K562 (cell line): Measurements from ENCODE around the gene LRCOL1. TPM values are rescaled to one million over a fixed set of nuclear protein-coding genes. Genes with fewer than 3 reads are reported as not detected.

Source experiments
- CAMTA2 ChIP-seq: fragments of 250-450 bp; sonication (Bioruptor Pico); conservative IDR thresholded peaks from 2 replicates; pipeline ENCODE4 v1.5.1; 2022
- CHD4 ChIP-seq: fragments of 200-600 bp; sonication (generic); IDR thresholded peaks from 3 replicates; pipeline ENCODE4 v1.6.1; 2012; ENCODE audit warnings: low read depth, mild to moderate bottlenecking, mixed read lengths, low read length, inconsistent platforms; ENCODE audit not compliant: insufficient read depth, insufficient replicate concordance, poor library complexity, severe bottlenecking
- CHD7 ChIP-seq: fragments of 200-600 bp; sonication (generic); IDR thresholded peaks from one replicate; pipeline ENCODE4 v1.6.1; 2012; ENCODE audit warnings: mild to moderate bottlenecking, low read depth, low read length, inconsistent platforms
- JUND ChIP-seq, 2 experiments: IDR thresholded peaks; 2 replicates in 1 of 2; 3 replicates in 1 of 2; pipeline ENCODE4 v1.6.1; 2011; ENCODE audit warnings: borderline replicate concordance in 2 of 2, low read depth in 2 of 2, low read length in 2 of 2, improper control_type of control experiment in 1 of 2, missing biosample characterization in 1 of 2, missing genetic modification characterization in 1 of 2, missing genetic modification reagents in 1 of 2
- L3MBTL2 ChIP-seq: fragments of 450-650 bp; IDR thresholded peaks from 2 replicates; pipeline ENCODE4 v1.6.1; 2016; ENCODE audit warnings: mild to moderate bottlenecking, moderate library complexity
- NBN ChIP-seq: fragments of 450-650 bp; IDR thresholded peaks from 2 replicates; pipeline ENCODE4 v1.6.1; 2016; ENCODE audit warnings: low read depth, mild to moderate bottlenecking
- NR2C2 ChIP-seq, 2 experiments: fragments of 200-800 bp in 1 of 2; sonication (Bioruptor generic) in 1 of 2; sonication (generic) in 1 of 2; formaldehyde crosslinking in 1 of 2; IDR thresholded peaks; 2 replicates each; pipeline versions ENCODE4 v1.6.1 to v1.8.0; 2016 to 2022; ENCODE audit warnings: mild to moderate bottlenecking in 1 of 2, missing compliant biosample characterization in 1 of 2, missing genetic modification characterization in 1 of 2, missing genetic modification reagents in 1 of 2
- NR4A1 ChIP-seq, 2 experiments: fragments of 250-450 bp in 1 of 2; fragments of 450-650 bp in 1 of 2; sonication (Bioruptor Pico) in 1 of 2; IDR thresholded peaks; 2 replicates each; pipeline versions ENCODE4 v1.4.0 to v1.6.1; 2016 to 2020; ENCODE audit warnings: mild to moderate bottlenecking in 2 of 2, missing compliant biosample characterization in 1 of 2, missing genetic modification characterization in 1 of 2, moderate library complexity in 1 of 2
- PYGO2 ChIP-seq: fragments of 450-650 bp; IDR thresholded peaks from 2 replicates; pipeline ENCODE4 v1.6.1; 2016; ENCODE audit warnings: mild to moderate bottlenecking, missing genetic modification characterization, moderate library complexity, missing compliant biosample characterization
- ZNF24 ChIP-seq: fragments of 450-650 bp; IDR thresholded peaks from 2 replicates; pipeline ENCODE4 v1.6.1; 2016
- polyA plus RNA-seq, 8 experiments: library from polyadenylated mRNA; depleted of rRNA in 4 of 8; stranded (reverse) in 5 of 8; unstranded in 3 of 8; fragments of >200 nt; fragmentation: Nextera tagmentation in 2 of 8; fragmentation: Illumina TruSeq in 1 of 8; extraction: Ambion mirVana in 2 of 8; extraction: Trizol in 1 of 8; gene quantifications; 2 replicates each; pipeline versions ENCODE4 v1.2.1 to v1.2.3, GENCODE V29; 2011 to 2014; ENCODE audit warnings: inconsistent platforms in 1 of 8, missing spikeins in 1 of 8
- total RNA-seq, 7 experiments: library from RNA; depleted of rRNA in 6 of 7; stranded (reverse); fragments of >200 nt in 6 of 7; fragmentation: Illumina TruSeq in 2 of 7; extraction: Trizol in 2 of 7; gene quantifications; 2 replicates each; pipeline versions ENCODE4 v1.2.1 to v1.2.3, GENCODE V29; 2011 to 2021; ENCODE audit warnings: low replicate concordance in 1 of 7
- TF ChIP-seq, protein P1 (sequence below): fragments of 250-450 bp; sonication (Bioruptor Pico); IDR thresholded peaks from 2 replicates; pipeline ENCODE4 v1.8.0; 2021; ENCODE audit warnings: moderate library complexity, mild to moderate bottlenecking, inconsistent platforms
- TF ChIP-seq, protein P2 (sequence below): sonication (generic); IDR thresholded peaks from 2 replicates; pipeline ENCODE4 v1.6.1; 2016

LRCOL1 gene
- total and polyA plus RNA-seq, 9 of the 15 experiments (the other 6 are each of a cell fraction or from before 2014, with no cell fraction given): not detected

DNA sequence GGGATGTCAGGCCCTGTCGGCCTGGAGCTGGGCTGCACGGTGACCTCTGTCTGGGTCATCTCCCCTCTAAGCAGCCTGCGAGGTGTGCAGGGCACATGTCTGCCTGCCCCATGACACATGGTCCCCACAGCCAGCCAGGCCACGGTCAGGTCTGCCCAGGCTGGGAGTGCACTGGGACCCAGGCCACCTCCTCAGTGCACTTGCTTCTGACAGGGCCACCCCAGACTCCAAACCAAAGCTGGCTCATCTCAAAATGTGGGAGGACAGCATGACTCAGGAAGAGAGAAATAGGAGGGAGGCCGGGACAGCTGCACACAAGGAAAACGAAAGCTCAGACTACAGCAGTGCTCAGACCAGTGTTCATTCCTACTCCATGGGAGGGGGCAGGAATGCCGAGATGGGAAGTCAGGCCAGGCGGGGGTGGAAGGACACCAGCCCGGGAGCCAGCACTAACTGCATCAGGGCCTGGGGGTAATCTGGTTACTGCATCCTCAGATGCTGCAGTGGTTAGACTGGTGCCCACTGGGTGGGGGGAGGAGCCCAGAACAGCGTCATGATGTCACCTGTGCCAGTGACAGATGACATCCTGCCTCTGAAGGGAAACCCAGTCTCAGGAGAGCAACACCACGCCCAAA lies 12.2 kb upstream of the LRCOL1 start (continued):
- TF ChIP-seq CHD7 (no peak), L3MBTL2 (peak; percentile 31; the same call in 1 of the 2 replicates), PYGO2 (tag) (no peak), CHD4 (no peak), ZNF24 (no peak), JUND (IDR thresholded peaks at IDR 0.05; ENCODE audit: borderline replicate concordance, low read depth, low read length) (peak; percentile 1; the same call in 1 of the 2 replicates), JUND (tag; IDR thresholded peaks at IDR 0.05; ENCODE audit: borderline replicate concordance, low read depth, low read length) (no peak; the same call in 2 of the 3 replicates), NR4A1 (CRISPR knock-in tag; IDR thresholded peaks at IDR 0.05) (no peak), NR4A1 (tag; IDR thresholded peaks at IDR 0.05) (no peak), NBN (no peak), CAMTA2 (CRISPR knock-in tag) (no peak), NR2C2 (CRISPR knock-in tag; IDR thresholded peaks at IDR 0.05) (no peak), NR2C2 (tag; IDR thresholded peaks at IDR 0.05) (peak; percentile 49)
- TF ChIP-seq, protein P1, sequence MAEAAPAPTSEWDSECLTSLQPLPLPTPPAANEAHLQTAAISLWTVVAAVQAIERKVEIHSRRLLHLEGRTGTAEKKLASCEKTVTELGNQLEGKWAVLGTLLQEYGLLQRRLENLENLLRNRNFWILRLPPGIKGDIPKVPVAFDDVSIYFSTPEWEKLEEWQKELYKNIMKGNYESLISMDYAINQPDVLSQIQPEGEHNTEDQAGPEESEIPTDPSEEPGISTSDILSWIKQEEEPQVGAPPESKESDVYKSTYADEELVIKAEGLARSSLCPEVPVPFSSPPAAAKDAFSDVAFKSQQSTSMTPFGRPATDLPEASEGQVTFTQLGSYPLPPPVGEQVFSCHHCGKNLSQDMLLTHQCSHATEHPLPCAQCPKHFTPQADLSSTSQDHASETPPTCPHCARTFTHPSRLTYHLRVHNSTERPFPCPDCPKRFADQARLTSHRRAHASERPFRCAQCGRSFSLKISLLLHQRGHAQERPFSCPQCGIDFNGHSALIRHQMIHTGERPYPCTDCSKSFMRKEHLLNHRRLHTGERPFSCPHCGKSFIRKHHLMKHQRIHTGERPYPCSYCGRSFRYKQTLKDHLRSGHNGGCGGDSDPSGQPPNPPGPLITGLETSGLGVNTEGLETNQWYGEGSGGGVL (CRISPR knock-in tag): no peak
- TF ChIP-seq, protein P2, sequence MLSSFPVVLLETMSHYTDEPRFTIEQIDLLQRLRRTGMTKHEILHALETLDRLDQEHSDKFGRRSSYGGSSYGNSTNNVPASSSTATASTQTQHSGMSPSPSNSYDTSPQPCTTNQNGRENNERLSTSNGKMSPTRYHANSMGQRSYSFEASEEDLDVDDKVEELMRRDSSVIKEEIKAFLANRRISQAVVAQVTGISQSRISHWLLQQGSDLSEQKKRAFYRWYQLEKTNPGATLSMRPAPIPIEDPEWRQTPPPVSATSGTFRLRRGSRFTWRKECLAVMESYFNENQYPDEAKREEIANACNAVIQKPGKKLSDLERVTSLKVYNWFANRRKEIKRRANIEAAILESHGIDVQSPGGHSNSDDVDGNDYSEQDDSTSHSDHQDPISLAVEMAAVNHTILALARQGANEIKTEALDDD: no peak
